Left ventricle myocardium inferior (tissue), 1 donor: ENCODE data around the gene NOL11. TPM values are rescaled to one million over a fixed set of nuclear protein-coding genes. Genes with fewer than 3 reads are reported as not detected.

ENCODE experiments used
- DNase-seq: peaks from one replicate; pipeline ENCODE4 v3.0.0-alpha.2; 2020
- H3K27ac ChIP-seq: fragments of 200-600 bp; replicated peaks from 2 replicates; pipeline ENCODE4 v1.8.0; 2021
- H3K27me3 ChIP-seq: fragments of 200-600 bp; 2 replicates; pipeline ENCODE4 v1.8.0; 2021; ENCODE audit warnings: low read depth
- H3K36me3 ChIP-seq: fragments of 200-600 bp; 2 replicates; pipeline ENCODE4 v1.8.0; 2021
- H3K4me1 ChIP-seq: fragments of 200-600 bp; 2 replicates; pipeline ENCODE4 v1.8.0; 2021
- H3K4me3 ChIP-seq: fragments of 200-600 bp; 2 replicates; pipeline ENCODE4 v1.8.0; 2021; ENCODE audit warnings: mild to moderate bottlenecking, moderate library complexity
- H3K9me3 ChIP-seq: fragments of 200-600 bp; replicated peaks from 2 replicates; pipeline ENCODE4 v1.8.0; 2021
- CTCF ChIP-seq: fragments of 200-600 bp; IDR thresholded peaks from 2 replicates; pipeline ENCODE4 v1.8.0; 2021; ENCODE audit warnings: antibody characterized with exemption, mild to moderate bottlenecking, borderline replicate concordance
- intact Hi-C: fragments of 100-400 bp; cut with micrococcal nuclease; formaldehyde crosslinking; loops from one replicate; pipeline ENCODE4 v1.11.0; 2022
- long read RNA-seq: library from polyadenylated mRNA; unstranded; transcript quantifications from one replicate; pipeline ENCODE4 v2.0.0, GENCODE V29; 2021
- total RNA-seq: library from RNA; stranded (reverse); fragmentation: NEBNext Ultra II Directional; extraction: Animal tissue kit (Norgen Biotek cat#: 25700); gene quantifications from one replicate; pipeline ENCODE4 v1.2.1, GENCODE V29; 2021
- donor health status: DM: no; HTN: yes; CAD: no; lungs with severe emphysema.

The NOL11 gene
- total RNA-seq = 25.3 TPM
- long read RNA-seq, transcript NOL11-201 (18 exons, 2,947 nt) = major isoform, 17 of 29 reads
- long read RNA-seq, partial matches to known transcripts = 8 of 29 reads
- long read RNA-seq, other reads (novel, unspliced or antisense) = 4 of 29 reads

GRCh38 chr17:67717624-67718324 lies at the start of gene NOL11:
Gene NOL11, plus strand, starts transcription at chr17:67717936. Its CDS starts 12 bp downstream, at chr17:67717948.
- Histone ChIP-seq H3K9me3 (peaks cover 5% of the 10 kb centered on the region), H3K4me3 (peak within 1 kb of the TSS; percentile 90), H3K27me3 (no peaks in the 10 kb centered on the region), H3K4me1 (peaks cover 30% of the 10 kb centered on the region), H3K27ac (peak within 1 kb of the TSS; percentile 90), H3K36me3 (peaks cover 30% of the 10 kb centered on the region)
- TF ChIP-seq CTCF = peak; percentile 97
- DNase-seq = peak; percentile 99
- intact Hi-C loops = no loop called here

GRCh38 chr17:67671493-67671892 lies 46.2 kb upstream of the NOL11 start:
- intact Hi-C loops = no loop called here
- H3K9me3 ChIP-seq = no peaks in the 10 kb centered on the region
- peaks cover 32% of the 10 kb centered on the region for H3K4me1 ChIP-seq
- H3K27ac ChIP-seq = peak overlapping the region; percentile 27
- TF ChIP-seq CTCF = no peak
- H3K4me3 ChIP-seq = no peak overlapping the region
- no peaks in the 10 kb centered on the region for H3K27me3 ChIP-seq
- H3K36me3 ChIP-seq = peaks cover 21% of the 10 kb centered on the region
- no peak for DNase-seq

GRCh38 chr17:67672592-67673335 lies 45.0 kb upstream of the NOL11 start:
- no peaks in the 10 kb centered on the region for H3K9me3 ChIP-seq
- intact Hi-C loops = no loop called here
- no peaks in the 10 kb centered on the region for H3K27me3 ChIP-seq
- no peak overlapping the region for H3K27ac ChIP-seq
- peaks cover 41% of the 10 kb centered on the region for H3K4me1 ChIP-seq
- H3K4me3 ChIP-seq = no peak overlapping the region
- peaks cover 25% of the 10 kb centered on the region for H3K36me3 ChIP-seq
- no peak for DNase-seq
- TF ChIP-seq CTCF = no peak

GRCh38 chr17:67675481-67675880 lies 42.3 kb upstream of the NOL11 start:
- Histone ChIP-seq H3K27ac (peak overlapping the region; percentile 34), H3K4me3 (no peak overlapping the region), H3K27me3 (no peaks in the 10 kb centered on the region), H3K4me1 (peaks cover 41% of the 10 kb centered on the region), H3K9me3 (no peaks in the 10 kb centered on the region), H3K36me3 (peaks cover 26% of the 10 kb centered on the region)
- intact Hi-C loops = no loop called here
- TF ChIP-seq CTCF = no peak
- no peak for DNase-seq

GRCh38 chr17:67676305-67676704 lies 41.4 kb upstream of the NOL11 start:
- H3K27me3 ChIP-seq = no peaks in the 10 kb centered on the region
- peaks cover 35% of the 10 kb centered on the region for H3K4me1 ChIP-seq
- no peak for TF ChIP-seq CTCF
- DNase-seq = no peak
- no peak overlapping the region for H3K4me3 ChIP-seq
- H3K36me3 ChIP-seq = peaks cover 26% of the 10 kb centered on the region
- no peaks in the 10 kb centered on the region for H3K9me3 ChIP-seq
- intact Hi-C loops = no loop called here
- H3K27ac ChIP-seq = no peak overlapping the region
